BE2C (cell line): ENCODE measurements around the gene KCNJ10.

Experiments used
- DNase-seq: peaks from one replicate; pipeline ENCODE4 v3.0.0-alpha.2; 2020
- H3K27me3 ChIP-seq: fragments of 250-450 bp; sonication (Bioruptor Pico); 2 replicates; pipeline ENCODE4 v1.5.1; 2020; ENCODE audit warnings: mild to moderate bottlenecking
- H3K36me3 ChIP-seq: fragments of 250-450 bp; sonication (Bioruptor Pico); 2 replicates; pipeline ENCODE4 v1.5.1; 2020; ENCODE audit warnings: mild to moderate bottlenecking
- H3K4me1 ChIP-seq: fragments of 250-450 bp; sonication (Bioruptor Pico); 2 replicates; pipeline ENCODE4 v1.5.1; 2020
- H3K4me3 ChIP-seq: 2 replicates; pipeline ENCODE4 v1.5.1; 2011; ENCODE audit warnings: low read depth, low read length
- H3K9me3 ChIP-seq: fragments of 250-450 bp; sonication (Bioruptor Pico); 2 replicates; pipeline ENCODE4 v1.5.1; 2020
- TF ChIP-seq, protein P1 (sequence below): IDR thresholded peaks from 2 replicates; pipeline ENCODE4 v1.5.1; 2012; ENCODE audit warnings: mild to moderate bottlenecking, low read depth, low read length

KCNJ10 gene

DNA sequence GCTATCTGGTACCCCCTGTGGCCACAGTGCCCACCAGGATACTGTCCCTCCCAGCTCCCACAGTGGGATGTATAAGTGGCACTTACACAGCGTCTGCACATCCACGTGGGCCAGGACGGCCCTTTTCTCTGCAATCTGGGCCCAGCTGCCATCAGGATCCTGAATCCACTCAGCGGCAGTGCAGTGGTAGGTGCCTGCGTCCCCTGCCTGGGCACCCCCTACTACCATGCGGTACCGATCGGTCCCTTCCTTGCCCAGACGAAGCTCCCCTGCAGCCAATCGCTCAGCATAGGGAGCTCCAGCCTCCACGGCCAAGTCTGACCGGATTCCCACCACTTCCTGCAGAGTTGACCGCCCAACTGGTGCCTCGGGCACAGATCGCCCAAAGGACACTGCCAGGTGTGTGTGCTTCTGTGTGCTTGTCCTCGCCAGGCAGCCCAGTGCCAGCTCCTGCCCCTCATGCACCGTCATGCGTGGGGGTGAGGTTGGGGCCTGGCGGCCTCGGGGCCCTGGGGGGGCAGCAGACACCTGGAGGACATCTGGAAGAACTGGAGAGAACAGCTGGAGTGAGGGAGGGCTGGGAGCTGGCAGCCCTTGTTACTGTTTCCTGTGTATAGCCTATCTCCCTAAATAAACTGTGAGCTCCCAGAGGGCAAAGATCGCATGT, 23.8 kb upstream of the KCNJ10 start:
- TF ChIP-seq, protein P1, sequence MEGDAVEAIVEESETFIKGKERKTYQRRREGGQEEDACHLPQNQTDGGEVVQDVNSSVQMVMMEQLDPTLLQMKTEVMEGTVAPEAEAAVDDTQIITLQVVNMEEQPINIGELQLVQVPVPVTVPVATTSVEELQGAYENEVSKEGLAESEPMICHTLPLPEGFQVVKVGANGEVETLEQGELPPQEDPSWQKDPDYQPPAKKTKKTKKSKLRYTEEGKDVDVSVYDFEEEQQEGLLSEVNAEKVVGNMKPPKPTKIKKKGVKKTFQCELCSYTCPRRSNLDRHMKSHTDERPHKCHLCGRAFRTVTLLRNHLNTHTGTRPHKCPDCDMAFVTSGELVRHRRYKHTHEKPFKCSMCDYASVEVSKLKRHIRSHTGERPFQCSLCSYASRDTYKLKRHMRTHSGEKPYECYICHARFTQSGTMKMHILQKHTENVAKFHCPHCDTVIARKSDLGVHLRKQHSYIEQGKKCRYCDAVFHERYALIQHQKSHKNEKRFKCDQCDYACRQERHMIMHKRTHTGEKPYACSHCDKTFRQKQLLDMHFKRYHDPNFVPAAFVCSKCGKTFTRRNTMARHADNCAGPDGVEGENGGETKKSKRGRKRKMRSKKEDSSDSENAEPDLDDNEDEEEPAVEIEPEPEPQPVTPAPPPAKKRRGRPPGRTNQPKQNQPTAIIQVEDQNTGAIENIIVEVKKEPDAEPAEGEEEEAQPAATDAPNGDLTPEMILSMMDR, result no peak
- no peaks in the 10 kb centered on the region for H3K36me3 ChIP-seq
- no peak overlapping the region for H3K4me3 ChIP-seq
- no peaks in the 10 kb centered on the region for H3K4me1 ChIP-seq
- H3K27me3 ChIP-seq, result no peaks in the 10 kb centered on the region
- no peak for DNase-seq
- H3K9me3 ChIP-seq, result no peaks in the 10 kb centered on the region

DNA sequence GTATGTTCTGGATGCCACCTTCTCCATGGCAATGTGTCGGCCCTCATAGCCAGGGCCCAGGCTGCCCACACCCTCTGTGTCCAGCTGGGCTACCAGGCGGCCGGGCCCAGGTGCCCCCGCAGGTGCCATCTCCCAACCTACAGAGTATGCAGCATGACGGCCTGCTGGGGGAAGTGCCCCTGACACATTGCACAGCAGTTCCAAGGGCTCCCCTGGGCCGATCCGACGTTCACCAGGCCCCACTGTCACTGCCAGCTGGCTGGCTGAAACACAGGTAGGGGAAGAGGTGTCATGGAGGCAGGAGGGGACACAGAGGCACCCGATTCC, 23.1 kb upstream of the KCNJ10 start:
- Histone ChIP-seq H3K27me3 (no peaks in the 10 kb centered on the region), H3K4me1 (no peaks in the 10 kb centered on the region), H3K4me3 (no peak overlapping the region), H3K9me3 (no peaks in the 10 kb centered on the region), H3K36me3 (no peaks in the 10 kb centered on the region)
- no peak for DNase-seq
- TF ChIP-seq, protein P1, result no peak

DNA sequence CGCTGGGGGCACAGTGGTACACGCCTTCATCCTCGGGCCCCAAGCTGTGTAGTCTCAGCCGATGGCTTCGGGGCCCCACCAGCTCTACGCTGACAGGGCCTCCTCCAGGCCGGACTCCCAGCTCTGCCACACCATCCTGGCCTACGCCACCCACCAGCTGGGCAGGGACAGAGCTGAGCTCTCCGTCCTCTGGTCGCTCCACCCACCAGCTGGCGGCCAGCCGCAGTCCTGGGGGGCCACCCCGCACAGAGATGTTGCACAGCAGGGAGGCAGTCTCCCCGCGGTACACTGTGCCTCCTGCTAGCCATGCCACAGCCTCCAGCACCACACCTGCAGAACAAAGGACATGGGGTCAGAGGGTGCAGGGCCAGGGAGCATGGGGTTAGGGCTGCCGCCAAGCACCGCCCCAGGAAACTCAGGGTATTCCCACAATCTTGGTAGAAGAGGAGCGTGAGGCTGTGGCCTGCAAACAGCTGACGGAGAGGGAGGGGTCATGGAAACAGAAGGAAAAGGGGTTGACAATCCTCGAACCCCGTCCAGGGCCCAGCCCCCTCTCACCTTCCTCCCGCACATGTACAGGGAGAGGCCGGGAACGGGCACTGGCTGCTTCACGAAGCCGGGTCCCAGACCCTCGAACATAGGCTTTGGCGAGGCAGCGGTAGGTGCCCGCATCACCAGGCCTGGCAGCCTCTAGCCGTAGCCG, 22.6 kb upstream of the KCNJ10 start:
- DNase-seq, result no peak
- no peaks in the 10 kb centered on the region for H3K36me3 ChIP-seq

DNA sequence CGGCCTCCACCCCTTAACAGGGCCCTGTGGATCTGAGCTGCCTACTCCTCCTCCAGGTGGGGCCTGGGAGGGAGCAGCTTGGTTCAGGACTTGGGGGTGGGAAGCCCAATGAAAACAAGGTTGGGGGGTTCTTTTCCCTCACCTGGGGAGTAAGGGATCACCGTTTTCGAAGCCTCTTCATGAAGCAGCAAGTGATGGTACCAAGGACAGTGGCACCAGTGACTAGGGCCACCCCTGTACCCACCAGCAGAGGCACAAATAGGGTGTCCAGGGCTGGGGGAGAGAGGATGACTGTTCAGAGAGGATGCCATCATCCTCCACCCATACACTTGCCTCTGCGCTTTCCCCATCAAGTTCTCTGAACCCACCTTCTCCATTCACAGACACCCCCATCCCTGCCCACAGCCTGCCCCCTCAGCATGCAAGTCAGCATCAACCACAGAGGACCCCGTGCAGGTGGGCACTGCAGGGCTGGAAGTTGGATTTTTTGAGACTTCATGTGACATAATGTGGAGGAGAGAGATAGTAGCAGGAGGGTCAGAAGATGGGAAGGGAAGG, 21.8 kb upstream of the KCNJ10 start:
- Histone ChIP-seq H3K27me3 (no peaks in the 10 kb centered on the region), H3K4me3 (no peak overlapping the region), H3K4me1 (no peaks in the 10 kb centered on the region), H3K9me3 (no peaks in the 10 kb centered on the region), H3K36me3 (no peaks in the 10 kb centered on the region)
- DNase-seq, result no peak
- TF ChIP-seq, protein P1, result no peak

More for the DNA sequence above, 22.6 kb upstream of the KCNJ10 start:
- Histone ChIP-seq H3K4me1 (no peaks in the 10 kb centered on the region), H3K9me3 (no peaks in the 10 kb centered on the region), H3K4me3 (no peak overlapping the region), H3K27me3 (no peaks in the 10 kb centered on the region)
- TF ChIP-seq, protein P1, result no peak

DNA sequence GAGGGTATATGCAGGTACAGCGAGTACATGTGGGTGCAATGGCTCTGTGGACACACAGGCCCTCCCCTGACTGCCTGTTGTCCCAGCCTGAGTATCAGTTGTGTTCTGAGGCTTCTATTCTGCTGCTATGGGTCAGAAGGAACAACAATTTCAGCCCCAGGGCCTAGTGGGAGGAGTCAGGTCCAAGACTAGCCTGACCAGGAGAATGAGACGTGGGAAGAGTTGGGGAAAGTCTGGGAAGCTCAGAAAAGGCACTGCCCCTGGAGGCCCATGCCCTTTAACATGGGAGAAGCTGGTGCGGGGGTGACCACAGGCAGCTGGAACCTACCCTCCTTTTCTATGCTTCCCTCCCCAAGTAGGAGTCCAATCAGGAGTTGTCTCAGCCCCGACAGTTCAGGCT, 20.8 kb upstream of the KCNJ10 start:
- H3K4me1 ChIP-seq, result no peaks in the 10 kb centered on the region
- TF ChIP-seq, protein P1, result no peak
- no peaks in the 10 kb centered on the region for H3K36me3 ChIP-seq
- no peaks in the 10 kb centered on the region for H3K27me3 ChIP-seq
- no peak overlapping the region for H3K4me3 ChIP-seq
- no peaks in the 10 kb centered on the region for H3K9me3 ChIP-seq
- no peak for DNase-seq

DNA sequence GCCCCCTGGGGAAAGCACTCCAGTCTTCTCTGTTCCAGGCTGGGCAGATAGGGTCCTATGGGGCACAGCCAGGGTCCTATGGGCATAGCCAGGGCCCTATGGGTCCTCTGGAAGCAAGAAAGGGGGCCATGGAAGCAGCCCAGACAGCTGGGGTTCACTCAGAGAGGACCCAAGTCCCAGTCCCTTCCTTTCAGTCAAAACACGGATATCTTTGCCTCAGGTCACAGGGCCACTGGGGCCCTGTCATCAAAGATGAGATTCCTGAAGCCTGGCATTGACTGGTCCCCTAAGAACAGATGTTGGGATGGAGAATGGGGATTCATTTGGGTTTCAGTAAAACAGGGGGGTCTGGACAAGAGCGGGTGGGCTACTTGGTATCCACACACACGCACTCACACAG, 19.9 kb upstream of the KCNJ10 start:
- DNase-seq, result no peak

More for the DNA sequence above, 19.9 kb upstream of the KCNJ10 start:
- Histone ChIP-seq H3K4me1 (no peaks in the 10 kb centered on the region), H3K9me3 (no peaks in the 10 kb centered on the region), H3K36me3 (no peaks in the 10 kb centered on the region), H3K4me3 (no peak overlapping the region), H3K27me3 (no peaks in the 10 kb centered on the region)
- TF ChIP-seq, protein P1, result no peak
